IMR-90 (cell line): Measurements from ENCODE around the gene DAAM2. TPM values are rescaled to one million over a fixed set of nuclear protein-coding genes. Genes with fewer than 3 reads are reported as not detected.

Source experiments
- ATAC-seq: fragments of 200-7000 bp; cut with Tn5 transposase; 2 replicates; pipeline ENCODE4 v1.9.1; 2020; ENCODE audit warnings: low read depth, mild to moderate bottlenecking, moderate library complexity
- BruUV-seq: library from RNA; stranded (reverse); fragments of 400-500 nt; replicated peaks from 2 replicates; lab custom pipeline; 2021; lab: Mats Ljungman, UMichigan
- CTCF ChIA-PET: fragments of 300-600 bp; formaldehyde crosslinking; extraction: SDS; loops from one replicate; lab custom pipeline; 2021; ENCODE audit warnings: antibody characterized with exemption; lab: Yijun Ruan, JAX
- POLR2A ChIA-PET: fragments of 300-600 bp; sonication (Branson Sonifier 250); formaldehyde crosslinking; loops from one replicate; lab custom pipeline; 2022; ENCODE audit warnings: antibody characterized with exemption; ENCODE audit not compliant: unreplicated experiment; lab: Charles Lee
- DNase-seq: peaks from one replicate; pipeline ENCODE4 v3.0.0; 2013
- H2AFZ ChIP-seq: replicated peaks from 2 replicates; pipeline ENCODE3; 2013; ENCODE audit warnings: low read length, mild to moderate bottlenecking; ENCODE audit not compliant: poor library complexity
- H2AK5ac ChIP-seq: 2 replicates; pipeline ENCODE4 v1.6.1; 2013; ENCODE audit warnings: low read depth, low read length, inconsistent platforms
- H2AK9ac ChIP-seq: replicated peaks from 2 replicates; pipeline ENCODE3; 2013; ENCODE audit warnings: mild to moderate bottlenecking, low read depth, low read length, moderate library complexity; ENCODE audit not compliant: poor library complexity
- H2BK120ac ChIP-seq: 2 replicates; pipeline ENCODE4 v1.6.1; 2013; ENCODE audit warnings: low read depth, low read length, inconsistent platforms
- H2BK15ac ChIP-seq: 3 replicates; pipeline ENCODE4 v1.6.1; 2013; ENCODE audit warnings: low read depth, low read length, inconsistent platforms
- H2BK20ac ChIP-seq: 2 replicates; pipeline ENCODE4 v1.6.1; 2013; ENCODE audit warnings: low read depth, mild to moderate bottlenecking, inconsistent platforms, low read length, moderate library complexity
- H2BK5ac ChIP-seq: 2 replicates; pipeline ENCODE4 v1.6.1; 2013; ENCODE audit warnings: mild to moderate bottlenecking, low read depth, low read length, inconsistent platforms; ENCODE audit not compliant: poor library complexity, severe bottlenecking
- H3K14ac ChIP-seq: replicated peaks from 2 replicates; pipeline ENCODE4 v1.6.1; 2013; ENCODE audit warnings: low read depth, low read length, inconsistent platforms
- H3K18ac ChIP-seq: 2 replicates; pipeline ENCODE4 v1.6.1; 2013; ENCODE audit warnings: low read depth, low read length, control low read depth
- H3K23ac ChIP-seq: 2 replicates; pipeline ENCODE4 v1.6.1; 2013; ENCODE audit warnings: low read depth, low read length, inconsistent platforms
- H3K27ac ChIP-seq: 2 replicates; pipeline ENCODE4 v1.5.1; 2013; ENCODE audit warnings: mild to moderate bottlenecking, control low read depth, low read length; ENCODE audit not compliant: insufficient read depth
- H3K27me3 ChIP-seq: 2 replicates; pipeline ENCODE4 v1.6.1; 2013; ENCODE audit warnings: low read length; ENCODE audit not compliant: control insufficient read depth, insufficient read depth
- H3K36me3 ChIP-seq: 2 replicates; pipeline ENCODE4 v1.6.1; 2013; ENCODE audit warnings: low read length, mixed read lengths; ENCODE audit not compliant: control insufficient read depth, insufficient read depth
- H3K4ac ChIP-seq: 2 replicates; pipeline ENCODE4 v1.6.1; 2013; ENCODE audit warnings: low read depth, low read length, inconsistent platforms
- H3K4me1 ChIP-seq: 2 replicates; pipeline ENCODE4 v1.6.1; 2013; ENCODE audit warnings: low read length, mixed read lengths; ENCODE audit not compliant: control insufficient read depth, insufficient read depth
- H3K4me2 ChIP-seq: 2 replicates; pipeline ENCODE4 v1.6.1; 2013; ENCODE audit warnings: low read depth, mild to moderate bottlenecking, control low read depth, low read length, moderate library complexity
- H3K4me3 ChIP-seq: 2 replicates; pipeline ENCODE4 v1.5.1; 2013; ENCODE audit warnings: low read depth, mild to moderate bottlenecking, control low read depth, low read length, moderate library complexity; ENCODE audit not compliant: insufficient read depth
- H3K56ac ChIP-seq: 2 replicates; pipeline ENCODE4 v1.6.1; 2013; ENCODE audit warnings: low read length, inconsistent platforms; ENCODE audit not compliant: insufficient read depth; ENCODE audit errors: extremely low read depth
- H3K79me1 ChIP-seq, 2 experiments: 2 replicates each; pipeline ENCODE4 v1.6.1; 2013; ENCODE audit warnings: low read length in 2 of 2, inconsistent platforms in 1 of 2, low read depth in 1 of 2
- H3K9ac ChIP-seq: 2 replicates; pipeline ENCODE4 v1.6.1; 2013; ENCODE audit warnings: low read depth, low read length, control low read depth
- H3K9me1 ChIP-seq: 2 replicates; pipeline ENCODE4 v1.6.1; 2013; ENCODE audit warnings: low read length, inconsistent platforms; ENCODE audit not compliant: insufficient read depth
- H3K9me3 ChIP-seq: 2 replicates; pipeline ENCODE4 v1.6.1; 2013; ENCODE audit warnings: low read length; ENCODE audit not compliant: control insufficient read depth, insufficient read depth
- H4K20me1 ChIP-seq: 2 replicates; pipeline ENCODE4 v1.6.1; 2013; ENCODE audit warnings: low read length, inconsistent platforms; ENCODE audit not compliant: insufficient read depth
- H4K5ac ChIP-seq: 2 replicates; pipeline ENCODE4 v1.6.1; 2013; ENCODE audit warnings: mild to moderate bottlenecking, low read depth, low read length, control low read depth
- H4K8ac ChIP-seq, 2 experiments: 2 replicates each; pipeline ENCODE4 v1.6.1; 2013; ENCODE audit warnings: low read depth in 2 of 2, low read length in 2 of 2, control low read depth in 1 of 2, inconsistent platforms in 1 of 2
- H4K91ac ChIP-seq: 2 replicates; pipeline ENCODE4 v1.6.1; 2013; ENCODE audit warnings: low read depth, low read length, inconsistent platforms; ENCODE audit not compliant: insufficient read depth
- BHLHE40 ChIP-seq: fragments of 150-350 bp; IDR thresholded peaks from 2 replicates; pipeline ENCODE4 v1.6.1; 2016; ENCODE audit warnings: mild to moderate bottlenecking, low read depth, low read length
- CEBPB ChIP-seq: IDR thresholded peaks from 2 replicates; pipeline ENCODE4 v1.6.1; 2012; ENCODE audit warnings: low read depth, low read length, improper control_type of control experiment
- CHD1 ChIP-seq: IDR thresholded peaks from 2 replicates; pipeline ENCODE4 v1.6.1; 2012; ENCODE audit warnings: low read depth, low read length, improper control_type of control experiment
- CTCF ChIP-seq: conservative IDR thresholded peaks from 2 replicates; pipeline ENCODE4 v1.5.1; 2012; ENCODE audit warnings: mild to moderate bottlenecking, low read depth, low read length, improper control_type of control experiment
- ELK1 ChIP-seq: fragments of 150-350 bp; IDR thresholded peaks from 2 replicates; pipeline ENCODE4 v1.6.1; 2016; ENCODE audit warnings: low read depth, mild to moderate bottlenecking, low read length, moderate library complexity, borderline replicate concordance
- FOS ChIP-seq: fragments of 150-350 bp; IDR thresholded peaks from 2 replicates; pipeline ENCODE4 v1.6.1; 2016; ENCODE audit warnings: low read depth, low read length
- MAFK ChIP-seq: IDR thresholded peaks from 2 replicates; pipeline ENCODE4 v1.6.1; 2012; ENCODE audit warnings: low read depth, low read length, improper control_type of control experiment
- MAZ ChIP-seq: IDR thresholded peaks from 2 replicates; pipeline ENCODE4 v1.6.1; 2012; ENCODE audit warnings: low read depth, mild to moderate bottlenecking, low read length, improper control_type of control experiment, moderate library complexity, borderline replicate concordance
- MXI1 ChIP-seq: IDR thresholded peaks from 2 replicates; pipeline ENCODE4 v1.6.1; 2012; ENCODE audit warnings: low read depth, mild to moderate bottlenecking, low read length, moderate library complexity, borderline replicate concordance
- NFE2L2 ChIP-seq: fragments of 150-350 bp; IDR thresholded peaks from 2 replicates; pipeline ENCODE4 v1.6.1; 2016; ENCODE audit warnings: low read depth, mild to moderate bottlenecking, low read length
- POLR2A ChIP-seq: IDR thresholded peaks from 2 replicates; pipeline ENCODE4 v1.6.1; 2012; ENCODE audit warnings: mild to moderate bottlenecking, low read depth, low read length
- RAD21 ChIP-seq: IDR thresholded peaks from 2 replicates; pipeline ENCODE4 v1.6.1; 2012; ENCODE audit warnings: low read length, improper control_type of control experiment
- RCOR1 ChIP-seq: IDR thresholded peaks from 2 replicates; pipeline ENCODE4 v1.6.1; 2012; ENCODE audit warnings: mild to moderate bottlenecking, low read length, improper control_type of control experiment; ENCODE audit not compliant: insufficient replicate concordance
- RFX5 ChIP-seq: IDR thresholded peaks from 2 replicates; pipeline ENCODE4 v1.8.0; 2012; ENCODE audit warnings: low read depth, mild to moderate bottlenecking, low read length, moderate library complexity
- SMC3 ChIP-seq: fragments of 150-350 bp; IDR thresholded peaks from 2 replicates; pipeline ENCODE4 v1.6.1; 2016; ENCODE audit warnings: low read depth, mild to moderate bottlenecking, antibody characterized with exemption, low read length, moderate library complexity
- USF2 ChIP-seq: fragments of 150-350 bp; IDR thresholded peaks from 2 replicates; pipeline ENCODE4 v1.6.1; 2017; ENCODE audit warnings: mild to moderate bottlenecking, antibody characterized with exemption, low read length, low read depth
- WGBS, 2 experiments: methylation state at CpG; one replicate each; pipeline versions ENCODE4 v1.1.5 to v1.1.7; 2013; ENCODE audit warnings: missing lambda C conversion rate in 2 of 2; ENCODE audit not compliant: insufficient read length in 1 of 2; ENCODE audit errors: extremely low coverage in 2 of 2; 5-methylcytosine and 5-hydroxymethylcytosine counted together
- dilution Hi-C: fragments of 300-500 bp; cut with HindIII; formaldehyde crosslinking; loops from one replicate; pipeline ENCODE4 v1.14.3; 2018; ENCODE audit warnings: low sequenced_read_pairs; ENCODE audit not compliant: unreplicated experiment
- in situ Hi-C: fragments of 300-500 bp; cut with MboI; formaldehyde crosslinking; loops from 3 replicates; pipeline ENCODE4 v1.14.3; 2019; ENCODE audit warnings: low sequenced_read_pairs, inconsistent platforms, mixed read lengths
- intact Hi-C: fragments of 100-400 bp; cut with micrococcal nuclease; formaldehyde crosslinking; loops from 2 replicates; pipeline ENCODE4 v1.10.0; 2022
- polyA plus RNA-seq, 3 experiments: library from polyadenylated mRNA; depleted of rRNA; stranded (reverse); fragments of >200 nt; gene quantifications; 2 replicates each; pipeline ENCODE4 v1.2.3, GENCODE V29; 2012; ENCODE audit warnings: low replicate concordance in 1 of 3
- total RNA-seq: library from RNA; depleted of rRNA; stranded (reverse); fragments of >200 nt; gene quantifications from 2 replicates; pipeline ENCODE4 v1.2.3, GENCODE V29; 2012

The DAAM2 gene
- total and polyA plus RNA-seq, 2 of the 4 experiments (the other 2 are of a cell fraction) = 11.2 to 12.9 TPM

DNA sequence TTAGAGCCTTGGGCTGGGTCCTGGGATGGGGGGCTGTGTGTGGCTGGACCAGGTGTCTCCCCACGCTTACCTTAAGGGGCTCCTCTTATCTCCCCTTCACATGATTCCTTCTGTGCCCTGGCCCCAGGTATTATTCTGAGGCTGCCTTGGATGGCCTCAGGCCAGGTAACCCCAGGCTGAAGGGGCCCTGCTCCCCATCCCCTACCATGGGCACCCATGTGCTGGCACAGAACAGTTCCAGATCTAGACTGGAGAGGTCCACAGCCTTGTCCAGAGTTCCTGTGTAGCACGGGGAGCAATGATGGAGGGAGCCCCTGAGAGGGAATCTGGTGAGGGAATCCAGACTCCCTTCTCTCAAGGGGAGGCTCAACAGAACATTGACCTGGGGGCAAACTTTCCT lies 110.0 kb downstream of the DAAM2 start:
- ATAC-seq = no peak

More for the DNA sequence above, 110.0 kb downstream of the DAAM2 start:
- dilution Hi-C loops = no loop called here
- Histone ChIP-seq H4K5ac (no peak overlapping the region), H2BK15ac (no peak overlapping the region), H3K4me1 (no peaks in the 10 kb centered on the region), H3K9ac (no peak overlapping the region), H4K91ac (no peak overlapping the region), H3K4me3 (no peak overlapping the region), H2AK5ac (no peak overlapping the region), H3K23ac (no peak overlapping the region), H3K18ac (no peak overlapping the region), H3K4me2 (no peak overlapping the region), H2AFZ (no peak overlapping the region), H2BK5ac (no peak overlapping the region), H3K4ac (no peak overlapping the region), H3K36me3 (peaks cover 38% of the 10 kb centered on the region; the same call in 1 of the 2 replicates), H3K27ac (no peak overlapping the region), H3K56ac (no peak overlapping the region), H3K14ac (no peak overlapping the region), H3K9me3 (no peaks in the 10 kb centered on the region), H4K20me1 (no peaks in the 10 kb centered on the region), H3K79me1 (no peaks in the 10 kb centered on the region), H4K8ac (no peak overlapping the region), H3K9me1 (no peaks in the 10 kb centered on the region; the same call in 1 of the 2 replicates), H2BK20ac (no peak overlapping the region), H3K27me3 (no peaks in the 10 kb centered on the region), H2AK9ac (no peak overlapping the region), H2BK120ac (no peak overlapping the region)
- no CpG with 5 or more reads among the region's 2 CpGs for WGBS, 2 experiments
- DNase-seq = no peak
- POLR2A ChIA-PET = no interaction called here
- no TSS peak for BruUV-seq
- TF ChIP-seq ELK1 (no peak), RAD21 (no peak), CHD1 (no peak), MAFK (no peak), USF2 (no peak), MAZ (no peak), CTCF (no peak), RFX5 (no peak), FOS (no peak), MXI1 (no peak), CEBPB (no peak), NFE2L2 (no peak), SMC3 (no peak), POLR2A (no peak), BHLHE40 (no peak), RCOR1 (no peak)
- CTCF ChIA-PET = no interaction called here
- intact Hi-C loops = loop anchor here (10.0 kb wide), 1 partner anchor 403 kb away; no protein-coding TSS in a partner anchor
- in situ Hi-C loops = no loop called here
